ENCODE results near the gene MYH3.

- peak; percentile 87 for TF ChIP-seq CTCF (conservative IDR thresholded peaks at IDR 0.05)
- TF ChIP-seq ZFX (IDR thresholded peaks at IDR 0.05) = no peak
These were observed 42.5 kb downstream of the MYH3 start for GRCh38 chr17:10614536-10615155.

Measured in C4-2B (cell line).